Left lung (tissue), 14 donors: ENCODE data around the gene POMT1. TPM values are rescaled to one million over a fixed set of nuclear protein-coding genes. Genes with fewer than 3 reads are reported as not detected.
"Not testable (repeated sequence)": the region's sequence is repeated elsewhere in the genome, so short reads cannot be mapped to it uniquely, and the experiment has no call there.

ENCODE experiments used
- ATAC-seq: fragments of 200-7000 bp; cut with Tn5 transposase; one replicate; pipeline ENCODE4 v1.9.1; 2020; ENCODE audit warnings: moderate library complexity
- DNase-seq, 4 donors: peaks; one replicate each; pipeline ENCODE4 v3.0.0-alpha.2; 2013 to 2020
- H3K27ac ChIP-seq, 2 donors: fragments of 200-600 bp; sonication (generic) in 1 of 2; one replicate each; pipeline versions ENCODE4 v1.5.0 to v1.8.0; 2020 to 2021
- H3K27me3 ChIP-seq, 2 donors: fragments of 200-600 bp; sonication (generic) in 1 of 2; one replicate each; pipeline versions ENCODE4 v1.5.0 to v1.8.0; 2020 to 2021
- H3K36me3 ChIP-seq, 2 donors: fragments of 200-600 bp; sonication (generic) in 1 of 2; one replicate each; pipeline versions ENCODE4 v1.5.0 to v1.8.0; 2020 to 2021
- H3K4me1 ChIP-seq, 2 donors: fragments of 200-600 bp; one replicate each; pipeline ENCODE4 v1.8.0; 2021
- H3K4me3 ChIP-seq, 2 donors: fragments of 200-600 bp; sonication (generic) in 1 of 2; one replicate each; pipeline versions ENCODE4 v1.5.0 to v1.8.0; 2020 to 2021; ENCODE audit warnings: mild to moderate bottlenecking in 1 of 2
- H3K9me3 ChIP-seq, 2 donors: fragments of 200-600 bp; sonication (generic) in 1 of 2; one replicate each; pipeline versions ENCODE4 v1.5.0 to v1.8.0; 2020 to 2021
- intact Hi-C, 2 donors: fragments of 100-400 bp; cut with DNase I; formaldehyde crosslinking; loops; one replicate each; pipeline versions ENCODE4 v1.11.2 to v1.14.2; 2022
- long read RNA-seq, 12 donors: library from polyadenylated mRNA in 2 of 12; unstranded in 2 of 12; transcript quantifications; one replicate each; pipeline ENCODE4 v2.0.0 and lab custom pipeline, GENCODE V29; 2019 to 2026
- polyA plus RNA-seq, 6 donors: library from polyadenylated mRNA; unstranded; fragments of 120-200 nt; gene quantifications; one replicate each; pipeline ENCODE4 v1.2.1, GENCODE V29; 2013; ENCODE audit not compliant: insufficient read length in 6 of 6
- total RNA-seq, 2 donors: library from RNA; stranded (reverse); fragmentation: NEBNext Ultra II Directional; extraction: Animal tissue kit (Norgen Biotek cat#: 25700); gene quantifications; one replicate each; pipeline ENCODE4 v1.2.1, GENCODE V29; 2021
- TF ChIP-seq, protein P1 (sequence below), 2 donors: fragments of 200-600 bp; sonication (generic) in 1 of 2; IDR thresholded peaks; one replicate each; pipeline versions ENCODE4 v1.5.0 to v1.8.0; 2021; ENCODE audit warnings: antibody characterized with exemption in 2 of 2
- donor health status: DM: no; HTN: yes; CAD: no.
- donor health status: DM: no; HTN: no; CAD: no.

Gene POMT1
- total RNA-seq, result 10 to 100 TPM; 20.3 to 32.6 TPM
- 10 to 100 TPM; 38.3 to 56.9 (median 40.0) TPM for polyA plus RNA-seq
- long read RNA-seq, donor 1, partial matches to known transcripts, result 13 of 17 reads
- long read RNA-seq, donor 1, other reads (novel, unspliced or antisense), result 0 of 17 reads
- long read RNA-seq, donor 2, partial matches to known transcripts, result 26 of 30 reads
- long read RNA-seq, donor 2, other reads (novel, unspliced or antisense), result 0 of 30 reads
- long read RNA-seq, donor 3, partial matches to known transcripts, result 0 of 11 reads
- long read RNA-seq, donor 3, other reads (novel, unspliced or antisense), result 10 of 11 reads
- long read RNA-seq, donor 4, partial matches to known transcripts, result 9 of 15 reads
- long read RNA-seq, donor 4, other reads (novel, unspliced or antisense), result 0 of 15 reads
- long read RNA-seq, donor 5, partial matches to known transcripts, result 19 of 35 reads
- long read RNA-seq, donor 5, other reads (novel, unspliced or antisense), result 14 of 35 reads
- long read RNA-seq, donor 6, partial matches to known transcripts, result 18 of 19 reads
- long read RNA-seq, donor 6, other reads (novel, unspliced or antisense), result 0 of 19 reads
- long read RNA-seq, donor 7, partial matches to known transcripts, result 0 of 2 reads
- long read RNA-seq, donor 7, other reads (novel, unspliced or antisense), result 0 of 2 reads
- long read RNA-seq, donor 8, partial matches to known transcripts, result 6 of 9 reads
- long read RNA-seq, donor 8, other reads (novel, unspliced or antisense), result 0 of 9 reads
- long read RNA-seq, donor 9, result 0 reads
- long read RNA-seq, donor 10, partial matches to known transcripts, result 2 of 7 reads
- long read RNA-seq, donor 10, other reads (novel, unspliced or antisense), result 2 of 7 reads
- long read RNA-seq, donor 11, partial matches to known transcripts, result 5 of 10 reads
- long read RNA-seq, donor 11, other reads (novel, unspliced or antisense), result 0 of 10 reads
- long read RNA-seq, donor 12, transcript POMT1-204 (20 exons, 3,038 nt), result major isoform, 5 of 8 reads
- long read RNA-seq, donor 12, partial matches to known transcripts, result 0 of 8 reads
- long read RNA-seq, donor 12, other reads (novel, unspliced or antisense), result 0 of 8 reads

DNA sequence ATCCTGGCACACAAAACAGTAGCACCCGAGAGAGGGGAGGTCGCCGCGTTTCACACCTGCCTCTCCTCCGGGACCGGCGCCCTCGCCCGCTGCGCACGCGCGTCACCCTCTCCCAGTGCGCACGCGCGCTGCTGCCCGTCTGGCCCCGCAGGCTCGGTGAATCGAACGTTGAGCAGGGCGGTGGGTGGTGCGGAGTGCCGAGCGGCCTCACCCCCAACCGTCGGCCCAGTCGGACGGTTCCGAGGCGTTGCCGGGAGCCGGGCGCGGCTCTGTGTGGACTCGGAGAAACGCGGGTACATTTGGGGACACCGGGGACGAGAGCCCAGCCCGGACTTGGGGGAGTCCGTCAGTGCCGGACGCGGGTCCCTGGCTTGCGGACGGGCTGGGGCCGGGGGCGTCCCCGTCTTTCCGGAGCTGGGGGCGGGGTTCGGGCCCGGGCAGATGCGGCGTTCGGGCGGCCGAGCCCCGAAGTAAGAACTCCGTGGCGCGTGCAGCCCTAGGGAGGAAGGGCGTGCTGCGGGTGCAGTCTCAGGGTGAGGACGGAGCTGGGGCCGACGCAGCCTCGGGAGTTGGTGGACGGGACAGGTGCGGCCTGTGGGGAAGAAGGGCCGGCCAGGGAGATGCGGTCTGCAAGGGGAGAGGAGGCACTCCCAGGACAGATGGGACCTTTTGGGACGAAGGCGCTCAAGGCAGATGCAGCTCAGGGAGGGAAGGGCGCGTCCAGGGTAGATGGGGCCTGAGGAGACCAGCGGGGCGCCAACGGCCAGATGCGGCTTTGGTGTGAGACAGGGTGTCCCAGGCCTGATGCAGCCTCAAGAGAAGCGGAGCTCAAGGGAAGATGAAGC is at the start of gene POMT1:
Gene POMT1, plus strand, starts transcription at position 138 of the 845 bp plus-strand sequence. CDS start 1,301 bp downstream, outside the sequence.
- Histone ChIP-seq H3K4me3 (peak within 1 kb of the TSS; percentile 79 to 99), H3K27me3 (peaks cover 0 to 10% of the 10 kb centered on the region in 2 donors), H3K9me3 (no peaks in the 10 kb centered on the region), H3K36me3 (peaks cover 0 to 33% of the 10 kb centered on the region in 2 donors), H3K4me1 (peaks cover 16 to 29% of the 10 kb centered on the region in 2 donors), H3K27ac (peak within 1 kb of the TSS in 1 of 2 donors; percentile 56)
- peak; percentile 95 for ATAC-seq
- intact Hi-C loops, result no loop called here
- TF ChIP-seq, protein P1, sequence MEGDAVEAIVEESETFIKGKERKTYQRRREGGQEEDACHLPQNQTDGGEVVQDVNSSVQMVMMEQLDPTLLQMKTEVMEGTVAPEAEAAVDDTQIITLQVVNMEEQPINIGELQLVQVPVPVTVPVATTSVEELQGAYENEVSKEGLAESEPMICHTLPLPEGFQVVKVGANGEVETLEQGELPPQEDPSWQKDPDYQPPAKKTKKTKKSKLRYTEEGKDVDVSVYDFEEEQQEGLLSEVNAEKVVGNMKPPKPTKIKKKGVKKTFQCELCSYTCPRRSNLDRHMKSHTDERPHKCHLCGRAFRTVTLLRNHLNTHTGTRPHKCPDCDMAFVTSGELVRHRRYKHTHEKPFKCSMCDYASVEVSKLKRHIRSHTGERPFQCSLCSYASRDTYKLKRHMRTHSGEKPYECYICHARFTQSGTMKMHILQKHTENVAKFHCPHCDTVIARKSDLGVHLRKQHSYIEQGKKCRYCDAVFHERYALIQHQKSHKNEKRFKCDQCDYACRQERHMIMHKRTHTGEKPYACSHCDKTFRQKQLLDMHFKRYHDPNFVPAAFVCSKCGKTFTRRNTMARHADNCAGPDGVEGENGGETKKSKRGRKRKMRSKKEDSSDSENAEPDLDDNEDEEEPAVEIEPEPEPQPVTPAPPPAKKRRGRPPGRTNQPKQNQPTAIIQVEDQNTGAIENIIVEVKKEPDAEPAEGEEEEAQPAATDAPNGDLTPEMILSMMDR (IDR thresholded peaks at IDR 0.05), result no peak
- DNase-seq, result peak; percentile 81 to 97 (median 89)

DNA sequence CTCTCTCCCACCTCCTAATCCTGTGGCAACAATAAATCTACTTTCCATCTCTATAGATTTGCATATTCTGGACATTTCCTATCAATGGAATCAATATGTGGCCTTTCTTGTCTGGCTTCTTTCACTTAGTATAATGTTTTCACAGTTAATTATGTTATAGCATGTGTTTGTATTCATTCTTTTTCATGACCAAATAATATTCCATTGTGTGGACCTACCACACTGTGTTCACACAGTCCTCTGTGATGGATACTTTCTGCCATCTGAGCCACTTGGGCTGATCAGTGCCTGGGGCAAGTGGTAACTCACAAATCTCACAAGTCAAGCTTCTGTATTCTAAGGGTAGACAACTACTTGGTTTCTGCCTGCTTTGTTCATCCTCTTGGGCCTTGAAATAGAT is 48.7 kb upstream of the POMT1 start:
- H3K27me3 ChIP-seq, result no peaks in the 10 kb centered on the region
- intact Hi-C loops, result no loop called here
- no peak overlapping the region for H3K4me3 ChIP-seq
- no peak overlapping the region for H3K27ac ChIP-seq
- DNase-seq (no peak), ATAC-seq (no peak)
- H3K9me3 ChIP-seq, result no peaks in the 10 kb centered on the region
- no peaks in the 10 kb centered on the region for H3K4me1 ChIP-seq
- TF ChIP-seq, protein P1 (IDR thresholded peaks at IDR 0.05), result no peak
- H3K36me3 ChIP-seq, result peaks cover 0 to 97% of the 10 kb centered on the region in 2 donors

- H3K9me3 ChIP-seq, intact Hi-C loops, H3K27ac ChIP-seq, ATAC-seq, H3K27me3 ChIP-seq, H3K4me3 ChIP-seq, H3K4me1 ChIP-seq, DNase-seq: not testable (repeated sequence)
- peaks cover 0 to 98% of the 10 kb centered on the region in 2 donors for H3K36me3 ChIP-seq
Observed at GRCh38 chr9:131455655-131456054, 47.1 kb upstream of the POMT1 start.

GRCh38 chr9:131457746-131458145 is 45.0 kb upstream of the POMT1 start:
- no peak for ATAC-seq
- no peaks in the 10 kb centered on the region for H3K27me3 ChIP-seq
- TF ChIP-seq, protein P1 (IDR thresholded peaks at IDR 0.05), result no peak
- intact Hi-C loops, result no loop called here
- no peak overlapping the region for H3K4me3 ChIP-seq
- no peak for DNase-seq
- no peak overlapping the region for H3K27ac ChIP-seq
- no peaks in the 10 kb centered on the region for H3K4me1 ChIP-seq
- H3K9me3 ChIP-seq, result no peaks in the 10 kb centered on the region
- H3K36me3 ChIP-seq, result peaks cover 0 to 97% of the 10 kb centered on the region in 2 donors

- intact Hi-C loops, result no loop called here
- ATAC-seq, result no peak
- Histone ChIP-seq H3K36me3 (peaks cover 0 to 97% of the 10 kb centered on the region in 2 donors), H3K27me3 (no peaks in the 10 kb centered on the region), H3K27ac (no peak overlapping the region), H3K4me3 (no peak overlapping the region), H3K4me1 (no peaks in the 10 kb centered on the region), H3K9me3 (no peaks in the 10 kb centered on the region)
- TF ChIP-seq, protein P1 (IDR thresholded peaks at IDR 0.05), result no peak
- DNase-seq, result no peak
Observed at GRCh38 chr9:131459056-131459455, 43.7 kb upstream of the POMT1 start.
